Measurements from ENCODE around the gene UGT1A4. TPM values are rescaled to one million over a fixed set of nuclear protein-coding genes. Genes with fewer than 3 reads are reported as not detected.

UGT1A4 gene
- total RNA-seq = not detected
- polyA plus RNA-seq = not detected

DNA sequence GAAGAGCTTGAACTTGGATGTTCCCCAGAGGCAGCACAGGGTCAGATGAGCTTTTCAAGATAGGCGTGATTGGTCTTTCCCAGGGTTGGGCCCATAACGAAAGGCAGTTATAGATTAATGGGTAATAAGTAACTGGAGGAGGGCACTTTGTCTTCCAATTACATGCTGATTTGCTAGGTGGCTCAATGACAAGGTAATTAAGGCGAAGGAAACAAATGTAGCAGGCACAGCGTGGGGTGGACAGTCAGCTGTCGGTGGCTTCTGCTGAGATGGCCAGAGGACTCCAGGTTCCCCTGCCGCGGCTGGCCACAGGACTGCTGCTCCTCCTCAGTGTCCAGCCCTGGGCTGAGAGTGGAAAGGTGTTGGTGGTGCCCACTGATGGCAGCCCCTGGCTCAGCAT lies at the start of gene UGT1A4:
Gene UGT1A4, plus strand, starts transcription at position 185 of the 400 bp plus-strand sequence. Its CDS starts 85 bp downstream, at position 270.
- H3K27ac Mint-ChIP-seq = no peak within 1 kb of the TSS
- peaks cover 15% of the 10 kb centered on the region for H3K27me3 Mint-ChIP-seq

GRCh38 chr2:233671290-233672161 lies 47.0 kb upstream of the UGT1A4 start, which contains the start of gene UGT1A9:
UGT1A9 (plus strand) TSS chr2:233671898; CDS start chr2:233671935, 37 bp downstream.
- no peak within 1 kb of the TSS for H3K4me3 Mint-ChIP-seq
- no peaks in the 10 kb centered on the region for H3K36me3 Mint-ChIP-seq
- no peak within 1 kb of the TSS for H3K27ac Mint-ChIP-seq
- Histone ChIP-seq H3K27me3 (ENCODE audit: control insufficient read depth, insufficient read depth, low read length) (peaks cover 7% of the 10 kb centered on the region), H3K4me3 (ENCODE audit: low read depth, low read length) (no peak within 1 kb of the TSS), H3K36me3 (ENCODE audit: control insufficient read depth, insufficient read depth, low read length) (no peaks in the 10 kb centered on the region), H3K27ac (ENCODE audit: insufficient read depth, low read length, poor library complexity, severe bottlenecking) (no peak within 1 kb of the TSS), H3K9me3 (ENCODE audit: control insufficient read depth in 2 of 2, low read length in 2 of 2) (no peaks in the 10 kb centered on the region), H3K4me1 (ENCODE audit: control insufficient read depth, insufficient read depth, low read length, poor library complexity, severe bottlenecking) (no peaks in the 10 kb centered on the region)
- peaks cover 0 to 7% (median 2%) of the 10 kb centered on the region in 7 donors for H3K9me3 Mint-ChIP-seq
- DNase-seq = no peak
- ATAC-seq (ENCODE audit: low read depth in 2 of 2) = no peak
- peaks cover 22% of the 10 kb centered on the region for H3K27me3 Mint-ChIP-seq
- no peaks in the 10 kb centered on the region for H3K4me1 Mint-ChIP-seq

More for the DNA sequence above, at the start of gene UGT1A4:
- peak within 1 kb of the TSS in 1 of 4 donors; percentile 13 for H3K4me3 Mint-ChIP-seq
- Histone ChIP-seq H3K36me3 (ENCODE audit: control insufficient read depth, insufficient read depth, low read length) (no peaks in the 10 kb centered on the region), H3K4me3 (ENCODE audit: low read depth, low read length) (no peak within 1 kb of the TSS), H3K27me3 (ENCODE audit: control insufficient read depth, insufficient read depth, low read length) (no peaks in the 10 kb centered on the region), H3K4me1 (ENCODE audit: control insufficient read depth, insufficient read depth, low read length, poor library complexity, severe bottlenecking) (no peaks in the 10 kb centered on the region), H3K9me3 (ENCODE audit: control insufficient read depth in 2 of 2, low read length in 2 of 2) (no peaks in the 10 kb centered on the region), H3K27ac (ENCODE audit: insufficient read depth, low read length, poor library complexity, severe bottlenecking) (no peak within 1 kb of the TSS)
- no peaks in the 10 kb centered on the region for H3K36me3 Mint-ChIP-seq
- ATAC-seq (ENCODE audit: low read depth in 2 of 2) (no peak), DNase-seq (no peak)
- no peaks in the 10 kb centered on the region for H3K4me1 Mint-ChIP-seq
- H3K9me3 Mint-ChIP-seq = peaks cover 0 to 1% (median 0%) of the 10 kb centered on the region in 7 donors

- Mint-ChIP-seq H3K9me3 (peaks cover 0 to 7% (median 2%) of the 10 kb centered on the region in 7 donors), H3K4me1 (no peaks in the 10 kb centered on the region), H3K36me3 (no peaks in the 10 kb centered on the region), H3K27ac (no peak overlapping the region), H3K27me3 (peaks cover 25% of the 10 kb centered on the region), H3K4me3 (no peak overlapping the region)
- DNase-seq (no peak), ATAC-seq (ENCODE audit: low read depth in 2 of 2) (no peak)
- Histone ChIP-seq H3K36me3 (ENCODE audit: control insufficient read depth, insufficient read depth, low read length) (no peaks in the 10 kb centered on the region), H3K4me3 (ENCODE audit: low read depth, low read length) (no peak overlapping the region), H3K9me3 (ENCODE audit: control insufficient read depth in 2 of 2, low read length in 2 of 2) (no peaks in the 10 kb centered on the region), H3K27ac (ENCODE audit: insufficient read depth, low read length, poor library complexity, severe bottlenecking) (no peak overlapping the region), H3K4me1 (ENCODE audit: control insufficient read depth, insufficient read depth, low read length, poor library complexity, severe bottlenecking) (no peaks in the 10 kb centered on the region), H3K27me3 (ENCODE audit: control insufficient read depth, insufficient read depth, low read length) (peaks cover 7% of the 10 kb centered on the region)
Observed at GRCh38 chr2:233672886-233673285, 45.6 kb upstream of the UGT1A4 start.

GRCh38 chr2:233673896-233674295 lies 44.6 kb upstream of the UGT1A4 start:
- no peaks in the 10 kb centered on the region for H3K4me1 Mint-ChIP-seq
- H3K4me3 Mint-ChIP-seq = no peak overlapping the region
- Histone ChIP-seq H3K27ac (ENCODE audit: insufficient read depth, low read length, poor library complexity, severe bottlenecking) (no peak overlapping the region), H3K4me1 (ENCODE audit: control insufficient read depth, insufficient read depth, low read length, poor library complexity, severe bottlenecking) (no peaks in the 10 kb centered on the region), H3K36me3 (ENCODE audit: control insufficient read depth, insufficient read depth, low read length) (no peaks in the 10 kb centered on the region), H3K4me3 (ENCODE audit: low read depth, low read length) (no peak overlapping the region), H3K27me3 (ENCODE audit: control insufficient read depth, insufficient read depth, low read length) (peaks cover 8% of the 10 kb centered on the region), H3K9me3 (ENCODE audit: control insufficient read depth in 2 of 2, low read length in 2 of 2) (no peaks in the 10 kb centered on the region)
- H3K27me3 Mint-ChIP-seq = peaks cover 28% of the 10 kb centered on the region
- H3K27ac Mint-ChIP-seq = no peak overlapping the region
- no peak for ATAC-seq (ENCODE audit: low read depth in 2 of 2)
- H3K9me3 Mint-ChIP-seq = peaks cover 0 to 4% (median 0%) of the 10 kb centered on the region in 7 donors
- no peaks in the 10 kb centered on the region for H3K36me3 Mint-ChIP-seq
- DNase-seq = no peak

- ATAC-seq (ENCODE audit: low read depth in 2 of 2) (no peak), DNase-seq (no peak)
- Mint-ChIP-seq H3K27ac (no peak overlapping the region), H3K4me3 (no peak overlapping the region), H3K4me1 (no peaks in the 10 kb centered on the region), H3K9me3 (peaks cover 0 to 4% (median 0%) of the 10 kb centered on the region in 7 donors), H3K27me3 (peaks cover 29% of the 10 kb centered on the region), H3K36me3 (no peaks in the 10 kb centered on the region)
- Histone ChIP-seq H3K36me3 (ENCODE audit: control insufficient read depth, insufficient read depth, low read length) (no peaks in the 10 kb centered on the region), H3K27me3 (ENCODE audit: control insufficient read depth, insufficient read depth, low read length) (peaks cover 12% of the 10 kb centered on the region), H3K4me3 (ENCODE audit: low read depth, low read length) (no peak overlapping the region), H3K9me3 (ENCODE audit: control insufficient read depth in 2 of 2, low read length in 2 of 2) (no peaks in the 10 kb centered on the region), H3K27ac (ENCODE audit: insufficient read depth, low read length, poor library complexity, severe bottlenecking) (no peak overlapping the region), H3K4me1 (ENCODE audit: control insufficient read depth, insufficient read depth, low read length, poor library complexity, severe bottlenecking) (no peaks in the 10 kb centered on the region)
Observed at GRCh38 chr2:233674314-233674713, 44.2 kb upstream of the UGT1A4 start.

GRCh38 chr2:233674995-233675394 lies 43.5 kb upstream of the UGT1A4 start:
- Mint-ChIP-seq H3K27me3 (peaks cover 31% of the 10 kb centered on the region), H3K4me3 (no peak overlapping the region), H3K36me3 (no peaks in the 10 kb centered on the region), H3K4me1 (no peaks in the 10 kb centered on the region), H3K9me3 (peaks cover 0 to 4% (median under 1%) of the 10 kb centered on the region in 7 donors), H3K27ac (no peak overlapping the region)
- H3K9me3 ChIP-seq (ENCODE audit: control insufficient read depth in 2 of 2, low read length in 2 of 2) = no peaks in the 10 kb centered on the region
- H3K27ac ChIP-seq (ENCODE audit: insufficient read depth, low read length, poor library complexity, severe bottlenecking) = no peak overlapping the region
- H3K36me3 ChIP-seq (ENCODE audit: control insufficient read depth, insufficient read depth, low read length) = no peaks in the 10 kb centered on the region
- H3K4me1 ChIP-seq (ENCODE audit: control insufficient read depth, insufficient read depth, low read length, poor library complexity, severe bottlenecking) = no peaks in the 10 kb centered on the region
- H3K27me3 ChIP-seq (ENCODE audit: control insufficient read depth, insufficient read depth, low read length) = peaks cover 15% of the 10 kb centered on the region
- H3K4me3 ChIP-seq (ENCODE audit: low read depth, low read length) = no peak overlapping the region
- no peak for ATAC-seq (ENCODE audit: low read depth in 2 of 2)
- no peak for DNase-seq

DNA sequence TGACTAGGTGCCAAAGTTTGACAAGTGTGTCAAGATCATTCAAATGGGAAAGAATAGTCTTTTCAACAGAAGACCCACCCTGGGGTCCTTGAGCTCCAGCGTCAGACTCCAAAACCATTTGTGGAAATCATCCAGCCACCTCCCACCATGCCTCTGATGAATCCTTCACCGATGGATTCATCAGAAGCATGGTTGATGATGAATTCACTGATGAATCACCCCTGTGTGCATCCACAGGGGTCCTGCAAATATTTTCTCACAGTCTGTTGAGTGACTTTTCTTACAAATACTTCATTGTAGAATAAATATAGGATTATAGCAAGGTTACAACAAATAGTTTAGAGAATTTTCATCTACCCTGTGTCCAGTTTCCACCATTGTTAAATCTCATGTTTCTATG lies 42.5 kb upstream of the UGT1A4 start:
- DNase-seq (no peak), ATAC-seq (ENCODE audit: low read depth in 2 of 2) (no peak)
- Histone ChIP-seq H3K4me3 (ENCODE audit: low read depth, low read length) (no peak overlapping the region), H3K36me3 (ENCODE audit: control insufficient read depth, insufficient read depth, low read length) (no peaks in the 10 kb centered on the region), H3K27ac (ENCODE audit: insufficient read depth, low read length, poor library complexity, severe bottlenecking) (no peak overlapping the region), H3K9me3 (ENCODE audit: control insufficient read depth in 2 of 2, low read length in 2 of 2) (no peaks in the 10 kb centered on the region), H3K4me1 (ENCODE audit: control insufficient read depth, insufficient read depth, low read length, poor library complexity, severe bottlenecking) (no peaks in the 10 kb centered on the region), H3K27me3 (ENCODE audit: control insufficient read depth, insufficient read depth, low read length) (peaks cover 15% of the 10 kb centered on the region)
- H3K36me3 Mint-ChIP-seq = no peaks in the 10 kb centered on the region
- H3K4me3 Mint-ChIP-seq = no peak overlapping the region
- H3K27me3 Mint-ChIP-seq = peaks cover 35% of the 10 kb centered on the region
- no peak overlapping the region for H3K27ac Mint-ChIP-seq
- no peaks in the 10 kb centered on the region for H3K4me1 Mint-ChIP-seq
- H3K9me3 Mint-ChIP-seq = peaks cover 0 to 5% (median 0%) of the 10 kb centered on the region in 7 donors

DNA sequence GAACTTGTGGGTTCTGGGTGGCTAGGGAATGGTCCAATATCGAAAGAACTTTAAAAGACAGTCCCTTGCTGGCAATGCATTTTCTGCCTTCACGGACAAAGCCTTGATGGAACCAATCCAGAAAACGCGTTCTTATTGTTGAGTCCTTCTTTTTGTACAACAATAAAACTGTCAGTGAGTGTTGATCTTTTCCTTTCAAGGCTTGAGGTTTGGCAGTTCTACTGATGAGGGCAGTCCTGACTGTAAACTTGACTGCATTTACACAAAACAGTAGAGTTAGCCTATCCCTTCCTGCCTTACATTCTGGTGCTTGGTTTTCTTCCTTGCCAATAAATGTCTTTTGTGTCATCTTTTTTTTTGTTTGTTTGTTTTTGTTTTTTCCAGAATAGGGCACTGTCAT lies 39.3 kb upstream of the UGT1A4 start:
- H3K36me3 ChIP-seq (ENCODE audit: control insufficient read depth, insufficient read depth, low read length) = no peaks in the 10 kb centered on the region
- H3K27me3 ChIP-seq (ENCODE audit: control insufficient read depth, insufficient read depth, low read length) = peaks cover 15% of the 10 kb centered on the region
- H3K4me1 Mint-ChIP-seq = no peaks in the 10 kb centered on the region
- H3K27me3 Mint-ChIP-seq = peaks cover 33% of the 10 kb centered on the region
- H3K4me3 Mint-ChIP-seq = no peak overlapping the region
- no peak for DNase-seq
- no peaks in the 10 kb centered on the region for H3K4me1 ChIP-seq (ENCODE audit: control insufficient read depth, insufficient read depth, low read length, poor library complexity, severe bottlenecking)
- H3K9me3 ChIP-seq (ENCODE audit: control insufficient read depth in 2 of 2, low read length in 2 of 2) = no peaks in the 10 kb centered on the region
- no peak overlapping the region for H3K27ac Mint-ChIP-seq
- no peak overlapping the region for H3K27ac ChIP-seq (ENCODE audit: insufficient read depth, low read length, poor library complexity, severe bottlenecking)
- no peak overlapping the region for H3K4me3 ChIP-seq (ENCODE audit: low read depth, low read length)
- H3K36me3 Mint-ChIP-seq = no peaks in the 10 kb centered on the region
- ATAC-seq (ENCODE audit: low read depth in 2 of 2) = no peak
- H3K9me3 Mint-ChIP-seq = peaks cover 0 to 6% (median 0%) of the 10 kb centered on the region in 7 donors
